GM23338 (cell line): Measurements from ENCODE around the gene RADIL. TPM values are rescaled to one million over a fixed set of nuclear protein-coding genes. Genes with fewer than 3 reads are reported as not detected.

Experiments used
- ATAC-seq: fragments of 200-7000 bp; cut with Tn5 transposase; 3 replicates; pipeline ENCODE4 v1.9.1; 2020
- DNase-seq: peaks from one replicate; pipeline ENCODE4 v3.0.0-alpha.2; 2015; ENCODE audit warnings: low spot score
- H2AFZ ChIP-seq: fragments of 200-600 bp; sonication (generic); 2 replicates; pipeline ENCODE4 v1.8.0; 2016; ENCODE audit warnings: antibody characterized with exemption, mild to moderate bottlenecking, moderate library complexity
- H3F3A ChIP-seq: fragments of 200-600 bp; sonication (generic); replicated peaks from 2 replicates; pipeline ENCODE4 v1.8.0; 2017; ENCODE audit warnings: antibody characterized with exemption, mixed run types, low read depth
- H3K27ac ChIP-seq: fragments of 200-600 bp; sonication (generic); 2 replicates; pipeline ENCODE4 v1.6.1; 2016; ENCODE audit warnings: low read depth
- H3K27me3 ChIP-seq: fragments of 200-600 bp; sonication (generic); 2 replicates; pipeline ENCODE4 v1.8.0; 2016; ENCODE audit warnings: mild to moderate bottlenecking, mixed run types, moderate library complexity; ENCODE audit not compliant: insufficient read depth
- H3K36me3 ChIP-seq: fragments of 200-600 bp; sonication (generic); 2 replicates; pipeline ENCODE4 v1.8.0; 2016; ENCODE audit warnings: mild to moderate bottlenecking; ENCODE audit not compliant: insufficient read depth
- H3K4me1 ChIP-seq: fragments of 200-600 bp; sonication (generic); 2 replicates; pipeline ENCODE4 v1.8.0; 2016; ENCODE audit warnings: mild to moderate bottlenecking, moderate library complexity; ENCODE audit not compliant: insufficient read depth
- H3K4me2 ChIP-seq: fragments of 200-600 bp; sonication (generic); 2 replicates; pipeline ENCODE4 v1.7.1; 2017; ENCODE audit warnings: mixed run types
- H3K4me3 ChIP-seq: fragments of 200-600 bp; sonication (generic); 2 replicates; pipeline ENCODE4 v1.6.1; 2016; ENCODE audit warnings: mixed run types
- H3K79me2 ChIP-seq: fragments of 200-600 bp; sonication (generic); replicated peaks from 2 replicates; pipeline ENCODE4 v1.8.0; 2017; ENCODE audit warnings: mild to moderate bottlenecking; ENCODE audit not compliant: insufficient read depth
- H3K9me2 ChIP-seq: fragments of 200-600 bp; sonication (generic); 2 replicates; pipeline ENCODE4 v1.8.0; 2017; ENCODE audit not compliant: insufficient read depth
- H4K20me1 ChIP-seq: fragments of 200-600 bp; sonication (generic); replicated peaks from 2 replicates; pipeline ENCODE4 v1.8.0; 2017; ENCODE audit warnings: mild to moderate bottlenecking; ENCODE audit not compliant: insufficient read depth
- H3K27ac Mint-ChIP-seq: 2 replicates; pipeline ENCODE4 v1.8.0; 2020; ENCODE audit warnings: inconsistent platforms, mild to moderate bottlenecking, moderate library complexity, mixed read lengths
- H3K27me3 Mint-ChIP-seq: 3 replicates; pipeline ENCODE4 v1.8.0; 2022; ENCODE audit warnings: low read depth, mild to moderate bottlenecking, moderate library complexity, mixed read lengths, inconsistent platforms; ENCODE audit not compliant: insufficient read depth, poor library complexity
- H3K36me3 Mint-ChIP-seq: 3 replicates; pipeline ENCODE4 v1.8.0; 2021; ENCODE audit warnings: low read depth, mild to moderate bottlenecking, inconsistent platforms, moderate library complexity, mixed read lengths
- H3K4me1 Mint-ChIP-seq: 3 replicates; pipeline ENCODE4 v1.8.0; 2020; ENCODE audit warnings: mild to moderate bottlenecking, inconsistent platforms, mixed read lengths
- H3K4me3 Mint-ChIP-seq: 3 replicates; pipeline ENCODE4 v1.8.0; 2021; ENCODE audit warnings: moderate library complexity, mild to moderate bottlenecking, inconsistent platforms, mixed read lengths
- H3K9me3 Mint-ChIP-seq: 3 replicates; pipeline ENCODE4 v1.8.0; 2020; ENCODE audit warnings: moderate library complexity, mild to moderate bottlenecking, inconsistent platforms, mixed read lengths
- CREB1 ChIP-seq: fragments of 250-450 bp; sonication (Bioruptor Pico); IDR thresholded peaks from 2 replicates; pipeline ENCODE4 v1.5.0; 2020; ENCODE audit warnings: low read depth, mild to moderate bottlenecking, moderate library complexity
- EZH2 ChIP-seq: fragments of 200-600 bp; sonication (generic); IDR thresholded peaks from one replicate; pipeline ENCODE4 v1.8.0; 2017; ENCODE audit warnings: antibody characterized with exemption, mild to moderate bottlenecking, low read depth; ENCODE audit not compliant: unreplicated experiment
- EZH2phosphoT487 ChIP-seq: fragments of 200-600 bp; sonication (generic); IDR thresholded peaks from one replicate; pipeline ENCODE4 v1.8.1; 2018; ENCODE audit warnings: antibody characterized with exemption; ENCODE audit not compliant: unreplicated experiment
- JUNB ChIP-seq: IDR thresholded peaks from one replicate; pipeline ENCODE4 v1.6.1; 2016; ENCODE audit warnings: antibody characterized with exemption; ENCODE audit not compliant: unreplicated experiment
- NANOG ChIP-seq: IDR thresholded peaks from 2 replicates; pipeline ENCODE4 v1.6.1; 2016; ENCODE audit warnings: antibody characterized with exemption, borderline replicate concordance
- POLR2AphosphoS5 ChIP-seq: IDR thresholded peaks from 2 replicates; pipeline ENCODE4 v1.6.1; 2016; ENCODE audit warnings: antibody characterized with exemption, low read depth
- STAT1 ChIP-seq: IDR thresholded peaks from one replicate; pipeline ENCODE4 v1.6.1; 2016; ENCODE audit warnings: antibody characterized with exemption; ENCODE audit not compliant: unreplicated experiment
- ZNF114 ChIP-seq: fragments of 250-450 bp; sonication (Bioruptor Pico); IDR thresholded peaks from 2 replicates; pipeline ENCODE4 v1.5.0; 2020; ENCODE audit warnings: mild to moderate bottlenecking, moderate library complexity
- ZNF331 ChIP-seq: fragments of 250-450 bp; sonication (Bioruptor Pico); IDR thresholded peaks from 2 replicates; pipeline ENCODE4 v1.5.0; 2020; ENCODE audit warnings: low read depth, mild to moderate bottlenecking, moderate library complexity
- polyA plus RNA-seq: library from polyadenylated mRNA; unstranded; fragments of >200 nt; fragmentation: Nextera tagmentation; extraction: Ambion mirVana; gene quantifications from 2 replicates; pipeline ENCODE4 v1.2.1, GENCODE V29; 2016
- total RNA-seq: library from RNA; depleted of rRNA; stranded (reverse); fragments of >200 nt; shearing (Covaris generic); gene quantifications from 2 replicates; pipeline ENCODE4 v1.2.3, GENCODE V29; 2014
- TF ChIP-seq, protein P1 (sequence below): fragments of 250-450 bp; sonication (Bioruptor Pico); IDR thresholded peaks from 2 replicates; pipeline ENCODE4 v1.5.0; 2020; ENCODE audit warnings: mild to moderate bottlenecking, moderate library complexity
- TF ChIP-seq, protein P2 (sequence below): IDR thresholded peaks from one replicate; pipeline ENCODE4 v1.6.1; 2018; ENCODE audit warnings: antibody characterized with exemption; ENCODE audit not compliant: unreplicated experiment
- TF ChIP-seq, protein P3 (sequence below), 2 experiments: fragments of 200-600 bp in 1 of 2; sonication (generic) in 1 of 2; conservative IDR thresholded peaks; 2 replicates each; pipeline versions ENCODE4 v1.5.1 to v1.6.1; 2016 to 2017; ENCODE audit warnings: antibody characterized with exemption in 2 of 2, low read depth in 2 of 2, mild to moderate bottlenecking in 2 of 2, moderate library complexity in 1 of 2
- TF ChIP-seq, protein P4 (sequence below): IDR thresholded peaks from 2 replicates; pipeline ENCODE4 v1.6.1; 2016; ENCODE audit warnings: antibody characterized with exemption

Gene RADIL
- total and polyA plus RNA-seq, 2 experiments from 2014 or later: 4.3 to 9.8 TPM

DNA sequence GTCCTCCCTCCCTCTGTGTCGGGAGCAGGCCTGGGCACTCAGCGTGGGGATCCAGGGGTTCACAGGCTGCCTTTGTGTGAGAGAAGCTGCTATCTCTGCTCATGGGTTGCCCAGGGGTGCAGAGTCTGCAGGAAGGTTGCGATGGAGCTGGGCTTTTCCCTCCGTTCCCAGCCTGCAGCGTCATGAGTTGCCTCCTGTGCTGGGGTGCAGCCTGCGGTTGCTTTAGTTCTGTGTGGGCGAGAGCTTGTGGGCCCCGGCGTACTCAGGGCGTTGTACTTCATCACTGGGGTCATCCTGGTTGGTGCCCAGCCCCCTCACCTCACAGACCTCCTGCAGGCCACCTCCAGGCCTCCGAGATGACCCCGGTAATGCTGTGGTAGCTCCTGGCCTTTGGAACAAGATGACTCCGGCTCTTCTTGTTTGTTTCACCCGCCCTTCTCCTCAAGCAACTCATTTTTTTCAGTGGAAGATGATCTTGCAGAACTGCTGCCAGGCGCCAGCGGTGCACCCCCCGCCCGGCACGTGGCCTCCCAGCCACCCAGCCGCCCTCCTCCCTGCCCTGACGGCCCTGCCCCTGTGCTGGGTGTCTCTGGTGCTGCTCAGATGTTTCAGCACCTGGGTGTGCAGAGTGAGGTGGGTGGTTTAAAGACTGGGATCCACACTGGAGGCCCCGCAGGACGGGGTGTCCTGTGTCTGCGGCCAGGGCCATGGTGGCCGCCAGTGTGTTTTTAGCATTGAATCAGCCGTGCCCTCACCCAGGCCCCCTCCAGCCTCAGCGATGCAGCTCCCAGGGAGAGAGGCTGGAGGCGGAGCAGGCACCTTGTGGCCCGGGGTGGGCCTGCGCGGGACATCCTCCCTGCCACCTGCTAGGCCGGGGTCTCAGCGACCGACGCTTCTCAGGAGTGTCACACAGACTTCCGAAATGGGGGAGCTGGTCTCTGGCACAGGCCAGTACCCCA, 100.9 kb downstream of the RADIL start:
- no peaks in the 10 kb centered on the region for H3K9me2 ChIP-seq
- H3F3A ChIP-seq: no peaks in the 10 kb centered on the region
- H4K20me1 ChIP-seq: no peaks in the 10 kb centered on the region; the same call in 1 of the 2 replicates
- Mint-ChIP-seq H3K9me3 (no peaks in the 10 kb centered on the region), H3K36me3 (peaks cover 18% of the 10 kb centered on the region), H3K27me3 (no peaks in the 10 kb centered on the region), H3K27ac (no peak overlapping the region), H3K4me1 (no peaks in the 10 kb centered on the region), H3K4me3 (no peak overlapping the region)
- no peak overlapping the region for H3K4me2 ChIP-seq
- no peak overlapping the region for H3K4me3 ChIP-seq
- DNase-seq (no peak), ATAC-seq (no peak)
- TF ChIP-seq, protein P1, sequence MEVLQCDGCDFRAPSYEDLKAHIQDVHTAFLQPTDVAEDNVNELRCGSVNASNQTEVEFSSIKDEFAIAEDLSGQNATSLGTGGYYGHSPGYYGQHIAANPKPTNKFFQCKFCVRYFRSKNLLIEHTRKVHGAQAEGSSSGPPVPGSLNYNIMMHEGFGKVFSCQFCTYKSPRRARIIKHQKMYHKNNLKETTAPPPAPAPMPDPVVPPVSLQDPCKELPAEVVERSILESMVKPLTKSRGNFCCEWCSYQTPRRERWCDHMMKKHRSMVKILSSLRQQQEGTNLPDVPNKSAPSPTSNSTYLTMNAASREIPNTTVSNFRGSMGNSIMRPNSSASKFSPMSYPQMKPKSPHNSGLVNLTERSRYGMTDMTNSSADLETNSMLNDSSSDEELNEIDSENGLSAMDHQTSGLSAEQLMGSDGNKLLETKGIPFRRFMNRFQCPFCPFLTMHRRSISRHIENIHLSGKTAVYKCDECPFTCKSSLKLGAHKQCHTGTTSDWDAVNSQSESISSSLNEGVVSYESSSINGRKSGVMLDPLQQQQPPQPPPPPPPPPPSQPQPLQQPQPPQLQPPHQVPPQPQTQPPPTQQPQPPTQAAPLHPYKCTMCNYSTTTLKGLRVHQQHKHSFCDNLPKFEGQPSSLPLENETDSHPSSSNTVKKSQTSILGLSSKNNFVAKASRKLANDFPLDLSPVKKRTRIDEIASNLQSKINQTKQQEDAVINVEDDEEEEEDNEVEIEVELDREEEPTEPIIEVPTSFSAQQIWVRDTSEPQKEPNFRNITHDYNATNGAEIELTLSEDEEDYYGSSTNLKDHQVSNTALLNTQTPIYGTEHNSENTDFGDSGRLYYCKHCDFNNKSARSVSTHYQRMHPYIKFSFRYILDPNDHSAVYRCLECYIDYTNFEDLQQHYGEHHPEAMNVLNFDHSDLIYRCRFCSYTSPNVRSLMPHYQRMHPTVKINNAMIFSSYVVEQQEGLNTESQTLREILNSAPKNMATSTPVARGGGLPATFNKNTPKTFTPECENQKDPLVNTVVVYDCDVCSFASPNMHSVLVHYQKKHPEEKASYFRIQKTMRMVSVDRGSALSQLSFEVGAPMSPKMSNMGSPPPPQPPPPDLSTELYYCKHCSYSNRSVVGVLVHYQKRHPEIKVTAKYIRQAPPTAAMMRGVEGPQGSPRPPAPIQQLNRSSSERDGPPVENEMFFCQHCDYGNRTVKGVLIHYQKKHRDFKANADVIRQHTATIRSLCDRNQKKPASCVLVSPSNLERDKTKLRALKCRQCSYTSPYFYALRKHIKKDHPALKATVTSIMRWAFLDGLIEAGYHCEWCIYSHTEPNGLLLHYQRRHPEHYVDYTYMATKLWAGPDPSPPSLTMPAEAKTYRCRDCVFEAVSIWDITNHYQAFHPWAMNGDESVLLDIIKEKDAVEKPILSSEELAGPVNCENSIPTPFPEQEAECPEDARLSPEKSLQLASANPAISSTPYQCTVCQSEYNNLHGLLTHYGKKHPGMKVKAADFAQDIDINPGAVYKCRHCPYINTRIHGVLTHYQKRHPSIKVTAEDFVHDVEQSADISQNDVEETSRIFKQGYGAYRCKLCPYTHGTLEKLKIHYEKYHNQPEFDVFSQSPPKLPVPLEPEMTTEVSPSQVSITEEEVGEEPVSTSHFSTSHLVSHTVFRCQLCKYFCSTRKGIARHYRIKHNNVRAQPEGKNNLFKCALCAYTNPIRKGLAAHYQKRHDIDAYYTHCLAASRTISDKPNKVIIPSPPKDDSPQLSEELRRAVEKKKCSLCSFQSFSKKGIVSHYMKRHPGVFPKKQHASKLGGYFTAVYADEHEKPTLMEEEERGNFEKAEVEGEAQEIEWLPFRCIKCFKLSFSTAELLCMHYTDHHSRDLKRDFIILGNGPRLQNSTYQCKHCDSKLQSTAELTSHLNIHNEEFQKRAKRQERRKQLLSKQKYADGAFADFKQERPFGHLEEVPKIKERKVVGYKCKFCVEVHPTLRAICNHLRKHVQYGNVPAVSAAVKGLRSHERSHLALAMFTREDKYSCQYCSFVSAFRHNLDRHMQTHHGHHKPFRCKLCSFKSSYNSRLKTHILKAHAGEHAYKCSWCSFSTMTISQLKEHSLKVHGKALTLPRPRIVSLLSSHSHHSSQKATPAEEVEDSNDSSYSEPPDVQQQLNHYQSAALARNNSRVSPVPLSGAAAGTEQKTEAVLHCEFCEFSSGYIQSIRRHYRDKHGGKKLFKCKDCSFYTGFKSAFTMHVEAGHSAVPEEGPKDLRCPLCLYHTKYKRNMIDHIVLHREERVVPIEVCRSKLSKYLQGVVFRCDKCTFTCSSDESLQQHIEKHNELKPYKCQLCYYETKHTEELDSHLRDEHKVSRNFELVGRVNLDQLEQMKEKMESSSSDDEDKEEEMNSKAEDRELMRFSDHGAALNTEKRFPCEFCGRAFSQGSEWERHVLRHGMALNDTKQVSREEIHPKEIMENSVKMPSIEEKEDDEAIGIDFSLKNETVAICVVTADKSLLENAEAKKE (CRISPR knock-in tag): no peak
- TF ChIP-seq JUNB (no peak), STAT1 (no peak), ZNF114 (no peak), EZH2 (no peak), POLR2AphosphoS5 (no peak), CREB1 (CRISPR knock-in tag) (no peak), ZNF331 (CRISPR knock-in tag) (no peak), NANOG (no peak), EZH2phosphoT487 (no peak)
- TF ChIP-seq, protein P2, sequence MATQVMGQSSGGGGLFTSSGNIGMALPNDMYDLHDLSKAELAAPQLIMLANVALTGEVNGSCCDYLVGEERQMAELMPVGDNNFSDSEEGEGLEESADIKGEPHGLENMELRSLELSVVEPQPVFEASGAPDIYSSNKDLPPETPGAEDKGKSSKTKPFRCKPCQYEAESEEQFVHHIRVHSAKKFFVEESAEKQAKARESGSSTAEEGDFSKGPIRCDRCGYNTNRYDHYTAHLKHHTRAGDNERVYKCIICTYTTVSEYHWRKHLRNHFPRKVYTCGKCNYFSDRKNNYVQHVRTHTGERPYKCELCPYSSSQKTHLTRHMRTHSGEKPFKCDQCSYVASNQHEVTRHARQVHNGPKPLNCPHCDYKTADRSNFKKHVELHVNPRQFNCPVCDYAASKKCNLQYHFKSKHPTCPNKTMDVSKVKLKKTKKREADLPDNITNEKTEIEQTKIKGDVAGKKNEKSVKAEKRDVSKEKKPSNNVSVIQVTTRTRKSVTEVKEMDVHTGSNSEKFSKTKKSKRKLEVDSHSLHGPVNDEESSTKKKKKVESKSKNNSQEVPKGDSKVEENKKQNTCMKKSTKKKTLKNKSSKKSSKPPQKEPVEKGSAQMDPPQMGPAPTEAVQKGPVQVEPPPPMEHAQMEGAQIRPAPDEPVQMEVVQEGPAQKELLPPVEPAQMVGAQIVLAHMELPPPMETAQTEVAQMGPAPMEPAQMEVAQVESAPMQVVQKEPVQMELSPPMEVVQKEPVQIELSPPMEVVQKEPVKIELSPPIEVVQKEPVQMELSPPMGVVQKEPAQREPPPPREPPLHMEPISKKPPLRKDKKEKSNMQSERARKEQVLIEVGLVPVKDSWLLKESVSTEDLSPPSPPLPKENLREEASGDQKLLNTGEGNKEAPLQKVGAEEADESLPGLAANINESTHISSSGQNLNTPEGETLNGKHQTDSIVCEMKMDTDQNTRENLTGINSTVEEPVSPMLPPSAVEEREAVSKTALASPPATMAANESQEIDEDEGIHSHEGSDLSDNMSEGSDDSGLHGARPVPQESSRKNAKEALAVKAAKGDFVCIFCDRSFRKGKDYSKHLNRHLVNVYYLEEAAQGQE: no peak
- TF ChIP-seq, protein P3, sequence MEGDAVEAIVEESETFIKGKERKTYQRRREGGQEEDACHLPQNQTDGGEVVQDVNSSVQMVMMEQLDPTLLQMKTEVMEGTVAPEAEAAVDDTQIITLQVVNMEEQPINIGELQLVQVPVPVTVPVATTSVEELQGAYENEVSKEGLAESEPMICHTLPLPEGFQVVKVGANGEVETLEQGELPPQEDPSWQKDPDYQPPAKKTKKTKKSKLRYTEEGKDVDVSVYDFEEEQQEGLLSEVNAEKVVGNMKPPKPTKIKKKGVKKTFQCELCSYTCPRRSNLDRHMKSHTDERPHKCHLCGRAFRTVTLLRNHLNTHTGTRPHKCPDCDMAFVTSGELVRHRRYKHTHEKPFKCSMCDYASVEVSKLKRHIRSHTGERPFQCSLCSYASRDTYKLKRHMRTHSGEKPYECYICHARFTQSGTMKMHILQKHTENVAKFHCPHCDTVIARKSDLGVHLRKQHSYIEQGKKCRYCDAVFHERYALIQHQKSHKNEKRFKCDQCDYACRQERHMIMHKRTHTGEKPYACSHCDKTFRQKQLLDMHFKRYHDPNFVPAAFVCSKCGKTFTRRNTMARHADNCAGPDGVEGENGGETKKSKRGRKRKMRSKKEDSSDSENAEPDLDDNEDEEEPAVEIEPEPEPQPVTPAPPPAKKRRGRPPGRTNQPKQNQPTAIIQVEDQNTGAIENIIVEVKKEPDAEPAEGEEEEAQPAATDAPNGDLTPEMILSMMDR (conservative IDR thresholded peaks at IDR 0.05; ENCODE audit: low read depth in 2 of 2): no peak
- TF ChIP-seq, protein P4, sequence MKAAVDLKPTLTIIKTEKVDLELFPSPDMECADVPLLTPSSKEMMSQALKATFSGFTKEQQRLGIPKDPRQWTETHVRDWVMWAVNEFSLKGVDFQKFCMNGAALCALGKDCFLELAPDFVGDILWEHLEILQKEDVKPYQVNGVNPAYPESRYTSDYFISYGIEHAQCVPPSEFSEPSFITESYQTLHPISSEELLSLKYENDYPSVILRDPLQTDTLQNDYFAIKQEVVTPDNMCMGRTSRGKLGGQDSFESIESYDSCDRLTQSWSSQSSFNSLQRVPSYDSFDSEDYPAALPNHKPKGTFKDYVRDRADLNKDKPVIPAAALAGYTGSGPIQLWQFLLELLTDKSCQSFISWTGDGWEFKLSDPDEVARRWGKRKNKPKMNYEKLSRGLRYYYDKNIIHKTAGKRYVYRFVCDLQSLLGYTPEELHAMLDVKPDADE: no peak
- H2AFZ ChIP-seq: no peak overlapping the region
- peaks cover 14% of the 10 kb centered on the region for H3K79me2 ChIP-seq
- H3K27me3 ChIP-seq: no peaks in the 10 kb centered on the region
- no peak overlapping the region for H3K27ac ChIP-seq
- no peaks in the 10 kb centered on the region for H3K4me1 ChIP-seq
- no peaks in the 10 kb centered on the region for H3K36me3 ChIP-seq
